ENCODE data around the gene NFATC3.
"Not testable (repeated sequence)": the region's sequence is repeated elsewhere in the genome, so short reads cannot be mapped to it uniquely, and the experiment has no call there.

Gene NFATC3

DNA sequence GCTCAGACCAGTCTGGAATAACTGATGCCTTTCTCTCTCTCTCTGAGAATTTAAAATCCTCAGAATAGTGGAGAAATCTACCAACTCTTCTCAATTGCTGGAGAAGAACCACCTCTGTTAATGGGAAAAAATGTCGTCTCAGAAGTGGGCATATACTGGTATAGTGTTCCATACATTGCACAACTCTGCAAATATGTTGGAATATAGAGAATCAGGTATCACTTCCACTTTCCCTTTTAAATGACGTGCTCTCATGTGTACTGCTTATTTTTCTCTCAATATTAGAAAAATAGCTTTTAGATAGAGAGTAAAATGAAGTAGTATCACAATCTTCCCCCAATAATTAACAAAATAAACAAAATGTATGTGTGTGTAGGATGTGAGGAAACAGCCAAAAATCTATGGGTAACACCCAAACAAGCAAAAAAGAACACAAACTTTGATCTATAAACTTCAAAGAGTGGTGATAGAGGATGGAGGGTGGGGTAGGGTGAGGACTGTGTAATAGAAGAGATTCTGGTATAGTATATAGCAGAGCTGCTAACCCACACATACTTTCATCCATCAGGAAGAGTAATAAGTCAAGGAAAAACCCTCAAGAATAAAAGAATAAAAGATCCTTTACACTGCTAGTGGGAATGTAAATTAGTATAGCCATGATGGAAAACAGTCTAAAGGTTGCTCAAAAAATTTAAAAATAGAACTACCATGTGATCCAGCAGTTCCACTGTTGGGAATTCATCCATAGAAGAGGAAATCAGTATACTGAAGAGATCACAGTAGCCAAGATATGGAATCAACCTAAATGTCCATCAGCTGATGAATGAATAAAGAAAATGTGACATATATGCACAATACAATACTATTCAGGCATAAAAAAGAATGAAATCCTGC, 46.9 kb downstream of the NFATC3 start:
- no peak for ATAC-seq (ENCODE audit: low read depth)
- Mint-ChIP-seq H3K36me3 (peaks cover 10% of the 10 kb centered on the region), H3K4me3 (no peak overlapping the region), H3K27ac (peak overlapping the region; percentile 70), H3K27me3 (no peaks in the 10 kb centered on the region), H3K4me1 (peaks cover 19% of the 10 kb centered on the region), H3K9me3 (no peaks in the 10 kb centered on the region)
- DNase-seq (ENCODE audit: low spot score in 2 of 2): no peak

DNA sequence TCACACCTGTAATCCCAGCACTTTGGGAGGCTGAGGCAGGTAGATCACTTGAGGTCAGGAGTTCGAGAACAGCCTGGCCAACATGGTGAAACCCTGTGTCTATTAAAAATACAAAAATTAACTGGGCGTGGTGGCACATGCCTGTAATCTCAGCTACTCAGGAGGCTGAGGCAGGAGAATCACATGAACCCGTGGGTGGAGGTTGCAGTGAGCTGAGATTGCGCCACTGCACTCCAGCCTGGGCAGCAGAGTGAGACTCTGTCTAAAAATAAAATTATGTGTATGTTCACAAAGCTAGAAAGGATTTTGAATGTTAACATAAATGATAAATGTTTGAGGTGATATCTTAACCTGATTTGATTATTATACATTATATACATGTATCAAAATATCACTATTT, 47.8 kb downstream of the NFATC3 start:
- peaks cover 17% of the 10 kb centered on the region for H3K4me1 Mint-ChIP-seq
- H3K27me3 Mint-ChIP-seq; H3K36me3 Mint-ChIP-seq; H3K27ac Mint-ChIP-seq; ATAC-seq (ENCODE audit: low read depth); H3K9me3 Mint-ChIP-seq; DNase-seq (ENCODE audit: low spot score in 2 of 2); H3K4me3 Mint-ChIP-seq: not testable (repeated sequence)

DNA sequence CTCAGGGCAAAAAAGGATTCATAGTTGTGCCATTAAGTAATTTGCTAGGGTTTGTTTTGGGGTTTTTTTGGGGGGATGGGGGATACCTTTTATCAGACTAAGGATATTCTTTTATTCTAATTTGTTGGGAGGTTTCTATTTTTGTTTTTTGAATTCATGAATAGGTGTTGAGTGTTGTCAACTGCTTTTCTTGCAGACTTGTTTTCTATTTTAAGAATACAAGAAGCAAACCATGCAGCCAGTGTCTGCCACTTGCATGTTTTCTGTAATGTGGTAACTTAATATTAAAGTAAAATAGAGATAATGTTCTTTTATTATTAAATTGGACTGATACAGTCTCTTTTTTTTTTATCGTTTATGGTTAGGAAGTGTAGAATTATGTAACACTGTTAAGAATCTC, 49.5 kb downstream of the NFATC3 start:
- Mint-ChIP-seq H3K27ac (peak overlapping the region; percentile 76), H3K9me3 (no peaks in the 10 kb centered on the region), H3K4me1 (peaks cover 20% of the 10 kb centered on the region), H3K4me3 (no peak overlapping the region), H3K36me3 (peaks cover 14% of the 10 kb centered on the region), H3K27me3 (no peaks in the 10 kb centered on the region)
- DNase-seq (ENCODE audit: low spot score in 2 of 2): no peak
- no peak for ATAC-seq (ENCODE audit: low read depth)

DNA sequence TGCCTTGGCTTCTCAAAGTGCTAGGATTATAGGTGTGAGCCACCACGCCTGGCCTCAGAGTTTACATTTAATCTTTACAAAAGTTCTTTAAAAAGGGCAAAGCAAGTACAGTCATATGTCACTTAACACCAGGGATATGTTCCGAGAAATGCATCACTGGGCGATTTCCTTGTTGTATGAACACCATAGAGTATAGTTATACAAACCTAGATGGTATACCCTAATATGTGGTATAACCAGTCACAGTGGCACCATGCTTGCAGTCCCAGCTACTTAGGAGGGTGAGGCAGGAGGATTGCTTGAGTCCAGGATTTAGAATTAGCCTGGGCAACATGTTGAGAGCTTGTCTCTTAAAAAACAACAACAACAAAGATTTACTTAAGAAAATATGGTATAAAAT, 51.3 kb downstream of the NFATC3 start:
- peaks cover 16% of the 10 kb centered on the region for H3K36me3 Mint-ChIP-seq
- H3K27me3 Mint-ChIP-seq: no peaks in the 10 kb centered on the region
- DNase-seq (ENCODE audit: low spot score in 2 of 2) (no peak), ATAC-seq (ENCODE audit: low read depth) (no peak)
- no peak overlapping the region for H3K4me3 Mint-ChIP-seq
- peaks cover 20% of the 10 kb centered on the region for H3K4me1 Mint-ChIP-seq
- no peaks in the 10 kb centered on the region for H3K9me3 Mint-ChIP-seq
- H3K27ac Mint-ChIP-seq: no peak overlapping the region

DNA sequence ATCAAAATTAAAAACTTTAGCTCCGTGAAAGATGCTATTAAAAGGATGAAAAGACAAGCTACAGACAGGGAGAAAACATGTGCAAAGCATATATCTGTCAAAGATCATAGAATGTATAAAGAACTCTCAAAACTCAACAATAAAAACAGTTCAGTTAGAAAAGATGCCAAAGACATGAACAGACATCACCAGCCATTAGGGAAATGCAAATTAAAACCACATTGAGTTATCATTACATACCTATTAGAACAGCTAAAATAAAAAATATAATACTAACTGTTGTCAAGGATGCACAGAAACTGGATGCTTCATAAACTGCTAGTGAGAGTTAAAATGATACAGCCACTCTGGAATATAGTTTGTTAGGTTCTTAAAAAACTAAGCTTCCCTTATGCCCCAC, 58.8 kb downstream of the NFATC3 start:
- H3K4me3 Mint-ChIP-seq: no peak overlapping the region
- no peaks in the 10 kb centered on the region for H3K9me3 Mint-ChIP-seq
- ATAC-seq (ENCODE audit: low read depth): no peak
- H3K36me3 Mint-ChIP-seq: peaks cover 20% of the 10 kb centered on the region
- no peak overlapping the region for H3K27ac Mint-ChIP-seq
- no peaks in the 10 kb centered on the region for H3K27me3 Mint-ChIP-seq
- DNase-seq (ENCODE audit: low spot score in 2 of 2): no peak
- H3K4me1 Mint-ChIP-seq: peaks cover 22% of the 10 kb centered on the region

DNA sequence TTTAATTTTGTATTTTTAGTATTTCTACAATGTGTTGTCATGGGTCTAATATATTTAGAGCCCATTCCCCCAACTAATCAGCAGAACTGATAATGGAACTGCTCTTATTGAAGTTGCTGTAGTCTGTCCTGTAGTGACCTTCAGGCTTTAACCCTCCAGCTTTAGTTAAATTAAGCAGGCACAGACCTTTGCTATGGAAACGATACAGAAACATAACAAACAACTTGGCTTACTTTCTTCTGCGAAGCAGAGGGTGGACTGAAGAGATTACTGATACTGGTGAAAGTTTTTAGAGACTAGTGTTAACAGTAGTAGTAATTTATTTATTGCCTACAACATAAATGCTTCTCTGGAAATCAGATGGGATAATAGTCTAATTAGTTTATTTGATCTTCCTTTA, 61.4 kb downstream of the NFATC3 start:
- DNase-seq (ENCODE audit: low spot score in 2 of 2) (no peak), ATAC-seq (ENCODE audit: low read depth) (no peak)
- Mint-ChIP-seq H3K27me3 (no peaks in the 10 kb centered on the region), H3K27ac (no peak overlapping the region), H3K4me3 (no peak overlapping the region), H3K36me3 (peaks cover 12% of the 10 kb centered on the region), H3K4me1 (peaks cover 11% of the 10 kb centered on the region), H3K9me3 (no peaks in the 10 kb centered on the region)

DNA sequence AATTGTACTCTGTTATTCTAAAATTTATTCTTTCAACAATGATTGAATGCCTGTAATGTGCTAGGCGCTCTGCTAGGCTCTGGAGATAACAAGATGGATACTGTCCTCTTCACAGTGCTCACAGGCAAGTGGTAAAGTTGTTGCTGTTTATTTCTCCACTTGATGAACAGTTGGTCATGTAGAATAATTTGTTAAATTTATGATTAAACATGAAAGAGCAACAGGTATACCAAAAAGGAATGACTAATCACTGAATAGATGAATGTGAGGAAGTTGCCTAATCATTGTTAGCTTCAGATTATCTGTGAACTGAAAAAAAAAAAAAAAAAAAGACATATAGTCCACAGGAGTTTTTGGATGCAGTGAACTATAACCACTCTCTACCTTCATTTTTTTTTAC, 62.3 kb downstream of the NFATC3 start:
- Mint-ChIP-seq H3K36me3 (peaks cover 10% of the 10 kb centered on the region), H3K27me3 (no peaks in the 10 kb centered on the region)

DNA sequence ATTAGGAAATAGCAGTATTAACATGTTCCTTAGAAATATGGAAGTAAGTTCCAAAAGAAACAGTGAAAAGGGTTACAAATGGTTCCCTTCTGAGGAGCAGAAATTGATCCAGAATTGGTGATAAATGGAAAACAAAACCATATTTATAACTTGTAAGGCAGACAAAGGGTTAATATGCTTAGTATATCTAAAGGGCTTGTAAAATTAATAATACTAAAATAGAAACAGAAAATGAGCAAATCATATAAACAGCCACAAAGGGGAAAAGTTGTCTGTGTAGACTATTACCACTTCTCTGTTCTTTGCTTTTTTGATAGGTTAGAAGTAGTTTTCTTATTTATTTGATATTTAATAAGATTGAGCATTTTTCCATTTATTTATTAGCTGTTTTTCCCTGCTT, 64.4 kb downstream of the NFATC3 start:
- H3K9me3 Mint-ChIP-seq: no peaks in the 10 kb centered on the region
- ATAC-seq (ENCODE audit: low read depth): no peak
- no peaks in the 10 kb centered on the region for H3K27me3 Mint-ChIP-seq
- H3K4me3 Mint-ChIP-seq: no peak overlapping the region
- DNase-seq (ENCODE audit: low spot score in 2 of 2): no peak
- H3K27ac Mint-ChIP-seq: no peak overlapping the region
- H3K4me1 Mint-ChIP-seq: peaks cover 7% of the 10 kb centered on the region
- peaks cover 9% of the 10 kb centered on the region for H3K36me3 Mint-ChIP-seq

More for the DNA sequence above, 62.3 kb downstream of the NFATC3 start:
- Mint-ChIP-seq H3K9me3 (no peaks in the 10 kb centered on the region), H3K4me1 (peaks cover 7% of the 10 kb centered on the region), H3K27ac (no peak overlapping the region), H3K4me3 (no peak overlapping the region)
- DNase-seq (ENCODE audit: low spot score in 2 of 2) (no peak), ATAC-seq (ENCODE audit: low read depth) (no peak)

DNA sequence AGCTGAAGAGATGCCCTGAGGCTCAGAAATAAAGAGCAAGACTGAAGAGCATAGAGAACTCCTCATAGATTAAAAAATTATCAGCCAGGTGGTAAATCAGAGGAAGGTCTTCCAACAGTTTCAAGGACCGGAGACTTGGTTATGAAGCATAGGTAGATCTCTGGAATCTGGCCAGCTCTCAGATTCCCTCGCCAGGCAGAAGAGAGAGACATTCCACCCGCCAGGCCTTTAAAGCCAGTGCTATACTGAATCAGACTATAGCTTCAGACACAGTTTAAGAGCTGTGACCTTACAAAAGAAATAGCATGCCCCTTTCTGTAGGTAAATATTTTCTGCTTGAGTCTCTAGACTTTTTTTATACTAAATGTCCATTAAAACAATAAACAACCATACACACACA, 70.3 kb downstream of the NFATC3 start:
- no peaks in the 10 kb centered on the region for H3K9me3 Mint-ChIP-seq
- H3K27ac Mint-ChIP-seq: peak overlapping the region; percentile 72
- H3K36me3 Mint-ChIP-seq: peaks cover 11% of the 10 kb centered on the region
- H3K27me3 Mint-ChIP-seq: no peaks in the 10 kb centered on the region
- no peak for DNase-seq (ENCODE audit: low spot score in 2 of 2)
- no peak for ATAC-seq (ENCODE audit: low read depth)
- no peak overlapping the region for H3K4me3 Mint-ChIP-seq
- H3K4me1 Mint-ChIP-seq: no peaks in the 10 kb centered on the region

DNA sequence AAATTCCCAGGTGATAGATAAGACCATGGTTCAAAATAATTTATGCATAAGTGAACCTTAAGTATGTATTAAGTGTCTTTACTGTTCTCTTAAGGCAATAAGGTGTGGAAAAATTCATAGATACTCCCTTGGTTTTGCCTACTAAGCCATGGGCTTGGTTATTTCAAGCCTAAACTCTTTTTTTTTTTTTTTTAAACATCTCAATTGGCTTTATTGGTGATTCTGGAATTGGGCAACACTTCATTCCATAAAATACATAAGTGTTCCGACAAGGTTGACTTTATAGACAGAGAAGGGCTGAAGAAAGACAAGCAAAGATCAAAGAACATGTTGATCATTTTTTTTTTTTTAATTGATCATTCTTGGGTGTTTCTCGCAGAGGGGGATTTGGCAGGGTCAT, 77.2 kb downstream of the NFATC3 start:
- no peak for ATAC-seq (ENCODE audit: low read depth)
- Mint-ChIP-seq H3K27ac (no peak overlapping the region), H3K4me1 (no peaks in the 10 kb centered on the region), H3K36me3 (peaks cover 16% of the 10 kb centered on the region), H3K27me3 (no peaks in the 10 kb centered on the region), H3K9me3 (no peaks in the 10 kb centered on the region), H3K4me3 (no peak overlapping the region)
- DNase-seq (ENCODE audit: low spot score in 2 of 2): no peak

DNA sequence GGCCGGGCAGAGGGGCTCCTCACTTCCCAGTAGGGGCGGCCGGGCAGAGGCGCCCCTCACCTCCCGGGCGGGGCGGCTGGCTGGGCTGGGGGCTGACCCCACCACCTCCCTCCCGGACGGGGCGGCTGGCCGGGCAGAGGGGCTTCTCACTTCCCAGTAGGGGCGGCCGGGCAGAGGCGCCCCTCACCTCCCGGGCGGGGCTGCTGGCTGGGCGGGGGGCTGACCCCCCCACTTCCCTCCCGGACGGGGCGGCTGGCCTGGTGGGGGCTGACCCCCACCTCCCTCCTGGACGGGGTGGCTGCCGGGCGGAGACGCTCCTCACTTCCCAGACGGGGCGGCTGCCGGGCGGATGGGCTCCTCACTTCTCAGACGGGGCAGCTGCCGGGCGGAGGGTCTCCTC, 78.1 kb downstream of the NFATC3 start:
- ATAC-seq (ENCODE audit: low read depth); H3K27me3 Mint-ChIP-seq; DNase-seq (ENCODE audit: low spot score in 2 of 2); H3K27ac Mint-ChIP-seq; H3K4me1 Mint-ChIP-seq; H3K9me3 Mint-ChIP-seq; H3K4me3 Mint-ChIP-seq: not testable (repeated sequence)
- peaks cover 16% of the 10 kb centered on the region for H3K36me3 Mint-ChIP-seq

DNA sequence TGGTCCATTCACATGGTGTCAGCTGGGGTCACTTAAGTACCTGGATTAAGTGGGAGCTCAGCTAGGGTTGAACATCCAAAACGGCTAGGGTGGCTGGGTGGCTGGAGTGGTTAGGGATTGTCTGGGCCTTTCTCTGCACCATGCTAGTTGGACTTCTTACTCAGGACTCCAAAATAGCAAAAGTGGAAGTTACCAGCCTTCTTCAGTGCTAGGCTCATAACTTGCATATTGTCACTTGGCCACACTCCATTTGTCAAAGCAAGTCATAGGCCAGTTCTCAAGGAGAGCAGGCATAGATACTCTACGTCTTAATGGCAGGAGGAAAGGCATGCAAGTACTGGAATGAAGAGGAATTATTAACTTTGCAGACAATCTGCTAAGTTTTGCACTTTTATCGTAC, 81.1 kb downstream of the NFATC3 start:
- DNase-seq (ENCODE audit: low spot score in 2 of 2) (no peak), ATAC-seq (ENCODE audit: low read depth) (no peak)
- H3K27ac Mint-ChIP-seq: no peak overlapping the region
- H3K4me1 Mint-ChIP-seq: no peaks in the 10 kb centered on the region
- peaks cover 10% of the 10 kb centered on the region for H3K36me3 Mint-ChIP-seq
- no peaks in the 10 kb centered on the region for H3K9me3 Mint-ChIP-seq
- H3K4me3 Mint-ChIP-seq: no peak overlapping the region
- no peaks in the 10 kb centered on the region for H3K27me3 Mint-ChIP-seq

DNA sequence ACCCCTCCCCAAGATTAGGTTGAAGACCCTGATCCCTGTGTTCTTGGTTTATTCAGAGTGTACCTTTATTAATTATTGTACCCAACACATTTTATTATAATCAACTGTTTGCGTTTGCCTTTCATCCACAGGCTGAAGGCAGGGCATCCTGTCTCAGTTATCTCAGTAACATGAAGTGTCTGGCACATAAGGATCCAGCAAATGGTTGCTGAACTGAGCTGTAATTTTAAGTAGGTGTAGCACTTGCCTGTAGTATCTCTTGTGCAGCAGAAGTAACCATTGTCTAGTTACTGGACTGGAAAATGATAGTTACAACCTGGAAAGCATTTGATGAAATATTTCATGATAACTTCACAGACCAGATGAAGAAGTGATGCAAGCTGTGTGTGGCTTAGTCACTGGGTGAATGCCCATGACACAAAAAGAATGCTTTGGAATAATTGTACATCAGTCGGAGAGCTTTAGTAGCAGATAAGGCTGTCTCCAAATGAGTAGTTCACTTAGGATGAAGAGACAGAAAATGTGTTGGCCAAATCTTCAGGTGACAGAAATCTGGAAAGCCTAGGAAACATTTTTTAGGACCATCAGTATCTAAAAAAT, 94.1 kb downstream of the NFATC3 start:
- Mint-ChIP-seq H3K9me3 (no peaks in the 10 kb centered on the region), H3K36me3 (peaks cover 44% of the 10 kb centered on the region), H3K4me3 (no peak overlapping the region), H3K27ac (no peak overlapping the region), H3K4me1 (no peaks in the 10 kb centered on the region), H3K27me3 (no peaks in the 10 kb centered on the region)
- no peak for ATAC-seq (ENCODE audit: low read depth)
- no peak for DNase-seq (ENCODE audit: low spot score in 2 of 2)

DNA sequence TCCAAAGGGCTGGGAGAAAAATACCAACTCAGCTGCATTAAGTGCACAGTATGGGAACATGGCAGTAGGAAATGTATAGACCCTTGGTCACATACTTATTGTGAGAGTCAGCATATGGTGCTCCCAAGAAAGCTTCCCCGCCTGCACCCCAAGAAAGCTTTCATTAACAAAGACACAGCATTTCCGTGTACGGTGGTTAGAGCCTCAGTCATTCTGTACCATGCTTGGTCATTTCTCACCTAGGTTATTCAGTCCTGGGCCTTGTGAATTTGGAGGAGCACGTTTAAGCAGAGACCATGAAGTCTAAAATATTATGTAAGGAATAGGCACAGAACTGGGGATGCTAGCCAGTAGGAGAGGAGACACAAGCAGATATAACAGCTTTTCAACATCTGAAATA, 94.7 kb downstream of the NFATC3 start:
- no peaks in the 10 kb centered on the region for H3K4me1 Mint-ChIP-seq
- no peak overlapping the region for H3K27ac Mint-ChIP-seq
- no peak for ATAC-seq (ENCODE audit: low read depth)
- DNase-seq (ENCODE audit: low spot score in 2 of 2): no peak
- H3K36me3 Mint-ChIP-seq: peaks cover 44% of the 10 kb centered on the region
- no peak overlapping the region for H3K4me3 Mint-ChIP-seq
- H3K27me3 Mint-ChIP-seq: no peaks in the 10 kb centered on the region
- H3K9me3 Mint-ChIP-seq: no peaks in the 10 kb centered on the region

DNA sequence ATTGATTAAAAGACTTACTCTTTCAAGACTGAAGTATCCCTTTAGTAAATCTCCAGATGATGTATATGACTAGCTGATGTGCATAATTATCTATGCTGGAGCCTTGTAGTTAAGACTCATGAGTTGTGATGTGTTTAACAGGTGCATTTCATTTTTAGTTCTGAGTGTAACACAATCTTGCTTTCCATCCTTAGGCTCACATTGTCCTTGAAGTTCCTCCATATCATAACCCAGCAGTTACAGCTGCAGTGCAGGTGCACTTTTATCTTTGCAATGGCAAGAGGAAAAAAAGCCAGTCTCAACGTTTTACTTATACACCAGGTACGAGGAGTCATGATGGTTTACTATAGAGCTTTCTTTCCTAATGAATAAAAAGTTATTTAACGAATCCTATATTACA, 97.9 kb downstream of the NFATC3 start:
- ATAC-seq (ENCODE audit: low read depth) (no peak), DNase-seq (ENCODE audit: low spot score in 2 of 2) (no peak)
- Mint-ChIP-seq H3K36me3 (peaks cover 41% of the 10 kb centered on the region), H3K4me1 (no peaks in the 10 kb centered on the region), H3K4me3 (no peak overlapping the region), H3K27me3 (no peaks in the 10 kb centered on the region), H3K27ac (no peak overlapping the region), H3K9me3 (no peaks in the 10 kb centered on the region)
